Mesendoderm (in vitro differentiated cells): ENCODE measurements around the gene SRSF10.

Experiments used
- DNase-seq: peaks from one replicate; pipeline ENCODE4 v3.0.0; 2013
- H2AK5ac ChIP-seq: 2 replicates; pipeline ENCODE4 v1.6.1; 2013; ENCODE audit warnings: low read length, inconsistent platforms
- H2BK120ac ChIP-seq: 2 replicates; pipeline ENCODE4 v1.6.1; 2013; ENCODE audit warnings: low read depth, mild to moderate bottlenecking, low read length, moderate library complexity, mixed read lengths
- H2BK15ac ChIP-seq: replicated peaks from 2 replicates; pipeline ENCODE4 v1.6.1; 2013; ENCODE audit warnings: low read depth, mild to moderate bottlenecking, moderate library complexity
- H2BK5ac ChIP-seq: 2 replicates; pipeline ENCODE4 v1.6.1; 2013; ENCODE audit warnings: low read length, inconsistent platforms
- H3K18ac ChIP-seq: 2 replicates; pipeline ENCODE4 v1.6.1; 2013; ENCODE audit warnings: mild to moderate bottlenecking, low read length, mixed read lengths
- H3K23ac ChIP-seq: one replicate; pipeline ENCODE4 v1.6.1; 2013; ENCODE audit warnings: low read length
- H3K27ac ChIP-seq: 2 replicates; pipeline ENCODE4 v1.5.1; 2013; ENCODE audit warnings: low read depth, mild to moderate bottlenecking, inconsistent platforms, low read length, moderate library complexity
- H3K27me3 ChIP-seq: 2 replicates; pipeline ENCODE4 v1.6.1; 2013; ENCODE audit warnings: low read length, control low read depth, mild to moderate bottlenecking, inconsistent platforms; ENCODE audit not compliant: insufficient read depth, poor library complexity
- H3K36me3 ChIP-seq: 2 replicates; pipeline ENCODE4 v1.6.1; 2013; ENCODE audit warnings: low read length, inconsistent platforms; ENCODE audit not compliant: control insufficient read depth, insufficient read depth
- H3K4ac ChIP-seq: one replicate; pipeline ENCODE4 v1.6.1; 2013; ENCODE audit warnings: low read depth, mild to moderate bottlenecking, low read length, moderate library complexity
- H3K4me1 ChIP-seq: 2 replicates; pipeline ENCODE4 v1.6.1; 2013; ENCODE audit warnings: low read depth, low read length, inconsistent platforms; ENCODE audit not compliant: control insufficient read depth
- H3K4me2 ChIP-seq: 2 replicates; pipeline ENCODE4 v1.6.1; 2013; ENCODE audit warnings: low read length
- H3K4me3 ChIP-seq: 2 replicates; pipeline ENCODE4 v1.5.1; 2013; ENCODE audit warnings: mild to moderate bottlenecking, low read length
- H3K56ac ChIP-seq: one replicate; pipeline ENCODE4 v1.6.1; 2013; ENCODE audit warnings: low read length
- H3K79me1 ChIP-seq: 2 replicates; pipeline ENCODE4 v1.6.1; 2013; ENCODE audit warnings: low read length, inconsistent platforms
- H3K79me2 ChIP-seq: 2 replicates; pipeline ENCODE4 v1.6.1; 2013; ENCODE audit warnings: mild to moderate bottlenecking, low read length; ENCODE audit not compliant: control insufficient read depth, insufficient read depth
- H3K9ac ChIP-seq: 2 replicates; pipeline ENCODE4 v1.6.1; 2013; ENCODE audit warnings: low read length, inconsistent platforms
- H4K5ac ChIP-seq: one replicate; pipeline ENCODE4 v1.6.1; 2013; ENCODE audit warnings: low read length
- H4K8ac ChIP-seq: one replicate; pipeline ENCODE4 v1.6.1; 2013; ENCODE audit warnings: low read depth, mild to moderate bottlenecking, control low read depth, low read length, moderate library complexity
- WGBS: extraction: QIAGEN DNeasy Blood & Tissue Kit; methylation state at CpG from one replicate; pipeline ENCODE4 v1.1.7; 2013; ENCODE audit warnings: low lambda C conversion rate, missing lambda C conversion rate; ENCODE audit not compliant: insufficient coverage; ENCODE audit errors: extremely low coverage; 5-methylcytosine and 5-hydroxymethylcytosine counted together

Gene SRSF10

GRCh38 chr1:23931491-23931880, 48.6 kb downstream of the SRSF10 start:
- Histone ChIP-seq H3K56ac (no peak overlapping the region), H3K4ac (no peak overlapping the region), H3K9ac (no peak overlapping the region), H2BK5ac (no peak overlapping the region), H4K5ac (no peak overlapping the region), H3K23ac (no peak overlapping the region), H3K27ac (no peak overlapping the region), H3K36me3 (no peaks in the 10 kb centered on the region), H3K4me1 (no peaks in the 10 kb centered on the region), H3K4me2 (no peak overlapping the region), H2AK5ac (no peak overlapping the region), H2BK15ac (no peak overlapping the region), H3K27me3 (no peaks in the 10 kb centered on the region), H3K79me2 (no peaks in the 10 kb centered on the region), H3K79me1 (no peaks in the 10 kb centered on the region), H4K8ac (no peak overlapping the region), H3K18ac (no peak overlapping the region), H3K4me3 (no peak overlapping the region), H2BK120ac (no peak overlapping the region)
- DNase-seq = no peak
- no CpG with 5 or more reads among the region's 1 CpG for WGBS

- Histone ChIP-seq H3K27ac (no peak overlapping the region), H3K4ac (no peak overlapping the region), H4K5ac (no peak overlapping the region), H3K56ac (no peak overlapping the region), H3K9ac (no peak overlapping the region), H3K4me2 (no peak overlapping the region), H3K18ac (no peak overlapping the region), H2AK5ac (no peak overlapping the region), H2BK120ac (no peak overlapping the region), H3K23ac (no peak overlapping the region), H3K79me1 (no peaks in the 10 kb centered on the region), H3K79me2 (no peaks in the 10 kb centered on the region), H3K36me3 (no peaks in the 10 kb centered on the region), H2BK5ac (no peak overlapping the region), H3K4me3 (no peak overlapping the region), H3K4me1 (no peaks in the 10 kb centered on the region), H2BK15ac (no peak overlapping the region), H3K27me3 (no peaks in the 10 kb centered on the region), H4K8ac (no peak overlapping the region)
- no CpG with 5 or more reads among the region's 11 CpGs for WGBS
- DNase-seq = no peak
Measured at GRCh38 chr1:23930861-23931490, 49.2 kb downstream of the SRSF10 start.

- Histone ChIP-seq H2BK15ac (no peak overlapping the region), H2AK5ac (no peak overlapping the region), H3K27ac (no peak overlapping the region), H4K8ac (no peak overlapping the region), H2BK5ac (no peak overlapping the region), H3K9ac (no peak overlapping the region), H2BK120ac (no peak overlapping the region), H3K79me1 (no peaks in the 10 kb centered on the region), H3K27me3 (no peaks in the 10 kb centered on the region), H3K18ac (no peak overlapping the region), H3K4me1 (no peaks in the 10 kb centered on the region), H3K4me2 (no peak overlapping the region), H3K4ac (no peak overlapping the region), H3K79me2 (no peaks in the 10 kb centered on the region), H3K23ac (no peak overlapping the region), H4K5ac (no peak overlapping the region), H3K36me3 (no peaks in the 10 kb centered on the region), H3K4me3 (no peak overlapping the region), H3K56ac (no peak overlapping the region)
- no peak for DNase-seq
- no CpG with 5 or more reads among the region's 5 CpGs for WGBS
Measured at GRCh38 chr1:23930270-23930669, 49.9 kb downstream of the SRSF10 start.

GRCh38 chr1:23928789-23929188, 51.3 kb downstream of the SRSF10 start:
- no peaks in the 10 kb centered on the region for H3K36me3 ChIP-seq
- H2BK15ac ChIP-seq = no peak overlapping the region
- H3K4ac ChIP-seq = no peak overlapping the region
- no peak for DNase-seq
- H3K79me1 ChIP-seq = no peaks in the 10 kb centered on the region
- H3K18ac ChIP-seq = no peak overlapping the region
- no peak overlapping the region for H2AK5ac ChIP-seq
- H3K27me3 ChIP-seq = no peaks in the 10 kb centered on the region
- H4K8ac ChIP-seq = no peak overlapping the region
- no peaks in the 10 kb centered on the region for H3K79me2 ChIP-seq
- H3K9ac ChIP-seq = no peak overlapping the region
- no peak overlapping the region for H3K56ac ChIP-seq
- WGBS = no CpG with 5 or more reads among the region's 4 CpGs
- H3K4me1 ChIP-seq = no peaks in the 10 kb centered on the region
- H3K4me2 ChIP-seq = no peak overlapping the region
- no peak overlapping the region for H4K5ac ChIP-seq
- no peak overlapping the region for H3K4me3 ChIP-seq
- no peak overlapping the region for H2BK5ac ChIP-seq
- H3K27ac ChIP-seq = no peak overlapping the region
- H3K23ac ChIP-seq = no peak overlapping the region
- no peak overlapping the region for H2BK120ac ChIP-seq

GRCh38 chr1:23927097-23927496, 53.0 kb downstream of the SRSF10 start:
- Histone ChIP-seq H2BK15ac (no peak overlapping the region), H3K27me3 (no peaks in the 10 kb centered on the region), H3K4me3 (no peak overlapping the region), H2AK5ac (no peak overlapping the region), H3K27ac (no peak overlapping the region), H3K23ac (peak overlapping the region; percentile 66), H3K79me1 (no peaks in the 10 kb centered on the region), H2BK5ac (no peak overlapping the region), H4K5ac (no peak overlapping the region), H4K8ac (no peak overlapping the region), H3K4ac (no peak overlapping the region), H3K56ac (no peak overlapping the region), H3K4me2 (no peak overlapping the region), H2BK120ac (no peak overlapping the region), H3K18ac (no peak overlapping the region), H3K9ac (no peak overlapping the region), H3K36me3 (no peaks in the 10 kb centered on the region), H3K4me1 (no peaks in the 10 kb centered on the region), H3K79me2 (no peaks in the 10 kb centered on the region)
- DNase-seq = no peak
- no CpG with 5 or more reads among the region's 1 CpG for WGBS

DNA sequence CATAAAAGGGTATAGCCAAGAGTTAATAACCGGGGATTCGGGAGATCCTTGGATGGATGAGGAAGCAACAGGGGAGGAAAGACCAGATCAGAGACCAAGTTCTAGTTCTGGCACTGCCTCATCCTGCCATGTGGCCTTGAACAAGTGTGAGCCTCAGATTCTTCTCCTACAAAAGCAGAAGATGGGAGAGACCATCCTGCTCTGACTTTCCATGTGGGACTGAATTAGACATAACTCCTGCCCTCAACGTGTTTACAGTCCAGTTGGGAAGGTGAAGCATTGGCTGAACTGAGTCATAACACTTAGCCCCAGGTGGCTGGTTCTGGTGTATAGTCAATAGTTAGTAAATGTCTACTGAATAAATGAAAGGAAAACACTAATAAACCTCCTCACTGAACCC, 54.8 kb downstream of the SRSF10 start:
- H4K5ac ChIP-seq = no peak overlapping the region
- no peaks in the 10 kb centered on the region for H3K79me2 ChIP-seq
- no peak overlapping the region for H2BK15ac ChIP-seq
- no CpG with 5 or more reads among the region's 3 CpGs for WGBS
- H3K4me3 ChIP-seq = no peak overlapping the region
- no peak overlapping the region for H4K8ac ChIP-seq
- H3K18ac ChIP-seq = no peak overlapping the region
- no peaks in the 10 kb centered on the region for H3K79me1 ChIP-seq
- no peak overlapping the region for H2AK5ac ChIP-seq
- H3K9ac ChIP-seq = no peak overlapping the region
- no peaks in the 10 kb centered on the region for H3K36me3 ChIP-seq
- H3K4me2 ChIP-seq = no peak overlapping the region
- H3K56ac ChIP-seq = no peak overlapping the region
- H2BK5ac ChIP-seq = no peak overlapping the region
- H3K4me1 ChIP-seq = no peaks in the 10 kb centered on the region
- no peak overlapping the region for H2BK120ac ChIP-seq
- no peaks in the 10 kb centered on the region for H3K27me3 ChIP-seq
- H3K23ac ChIP-seq = no peak overlapping the region
- no peak overlapping the region for H3K4ac ChIP-seq
- H3K27ac ChIP-seq = no peak overlapping the region
- no peak for DNase-seq
